MCF 10A (cell line): ENCODE results near the gene HELZ. TPM values are rescaled to one million over a fixed set of nuclear protein-coding genes. Genes with fewer than 3 reads are reported as not detected.

Experiments used
- Bru-seq: library from RNA; stranded (reverse); fragments of 400-500 nt; gene quantifications from one replicate; lab custom pipeline; 2021; lab: Mats Ljungman, UMichigan
- BruChase-seq, 2 experiments: library from RNA; stranded (reverse); fragments of 400-500 nt; gene quantifications; one replicate each; lab custom pipeline; 2021; lab: Mats Ljungman, UMichigan
- BruUV-seq: library from RNA; stranded (reverse); fragments of 400-500 nt; replicated peaks from 2 replicates; lab custom pipeline; 2021; lab: Mats Ljungman, UMichigan
- CTCF ChIA-PET: fragments of 300-600 bp; sonication (Branson Sonifier 250); formaldehyde crosslinking; extraction: SDS; loops from one replicate; lab custom pipeline; 2021; ENCODE audit warnings: antibody characterized with exemption, inconsistent platforms; lab: Yijun Ruan, JAX
- POLR2A ChIA-PET: fragments of 300-600, 350-650 bp; sonication (Branson Sonifier 250); formaldehyde crosslinking; extraction: SDS; loops from one replicate; lab custom pipeline; 2020; ENCODE audit warnings: antibody characterized with exemption, inconsistent platforms; lab: Yijun Ruan, JAX
- DNase-seq: peaks from one replicate; pipeline ENCODE4 v3.0.0-alpha.2; 2018; ENCODE audit not compliant: unreplicated experiment
- H3K27ac Mint-ChIP-seq: one replicate; pipeline ENCODE4 v1.8.0; 2022; ENCODE audit warnings: mild to moderate bottlenecking, low read depth, mixed read lengths; ENCODE audit not compliant: unreplicated experiment
- H3K27me3 Mint-ChIP-seq: one replicate; pipeline ENCODE4 v1.8.0; 2022; ENCODE audit warnings: mixed read lengths; ENCODE audit not compliant: insufficient read depth, unreplicated experiment
- H3K36me3 Mint-ChIP-seq: one replicate; pipeline ENCODE4 v1.8.0; 2022; ENCODE audit warnings: mild to moderate bottlenecking, moderate library complexity, mixed read lengths; ENCODE audit not compliant: insufficient read depth, unreplicated experiment
- H3K4me1 Mint-ChIP-seq: one replicate; pipeline ENCODE4 v1.8.0; 2022; ENCODE audit warnings: mixed read lengths; ENCODE audit not compliant: insufficient read depth, unreplicated experiment
- H3K4me3 Mint-ChIP-seq: one replicate; pipeline ENCODE4 v1.8.0; 2022; ENCODE audit warnings: mild to moderate bottlenecking, moderate library complexity, mixed read lengths; ENCODE audit not compliant: unreplicated experiment
- H3K9me3 Mint-ChIP-seq: one replicate; pipeline ENCODE4 v1.8.0; 2022; ENCODE audit warnings: mixed read lengths; ENCODE audit not compliant: unreplicated experiment
- intact Hi-C: fragments of 100-400 bp; cut with micrococcal nuclease; formaldehyde crosslinking; loops from 2 replicates; pipeline ENCODE4 v1.14.1; 2022
- long read RNA-seq: library from polyadenylated mRNA; stranded (forward); transcript quantifications from one replicate; pipeline ENCODE4 v2.0.0, GENCODE V29; 2022
- total RNA-seq: library from RNA; stranded (reverse); gene quantifications from 2 replicates; pipeline ENCODE4 v1.2.3, GENCODE V29; 2022
- TF ChIP-seq, protein P1 (sequence below): fragments of 200-600 bp; IDR thresholded peaks from one replicate; pipeline ENCODE4 v1.8.0; 2022; ENCODE audit warnings: antibody characterized with exemption, mild to moderate bottlenecking; ENCODE audit not compliant: unreplicated experiment

Gene HELZ, protein sequence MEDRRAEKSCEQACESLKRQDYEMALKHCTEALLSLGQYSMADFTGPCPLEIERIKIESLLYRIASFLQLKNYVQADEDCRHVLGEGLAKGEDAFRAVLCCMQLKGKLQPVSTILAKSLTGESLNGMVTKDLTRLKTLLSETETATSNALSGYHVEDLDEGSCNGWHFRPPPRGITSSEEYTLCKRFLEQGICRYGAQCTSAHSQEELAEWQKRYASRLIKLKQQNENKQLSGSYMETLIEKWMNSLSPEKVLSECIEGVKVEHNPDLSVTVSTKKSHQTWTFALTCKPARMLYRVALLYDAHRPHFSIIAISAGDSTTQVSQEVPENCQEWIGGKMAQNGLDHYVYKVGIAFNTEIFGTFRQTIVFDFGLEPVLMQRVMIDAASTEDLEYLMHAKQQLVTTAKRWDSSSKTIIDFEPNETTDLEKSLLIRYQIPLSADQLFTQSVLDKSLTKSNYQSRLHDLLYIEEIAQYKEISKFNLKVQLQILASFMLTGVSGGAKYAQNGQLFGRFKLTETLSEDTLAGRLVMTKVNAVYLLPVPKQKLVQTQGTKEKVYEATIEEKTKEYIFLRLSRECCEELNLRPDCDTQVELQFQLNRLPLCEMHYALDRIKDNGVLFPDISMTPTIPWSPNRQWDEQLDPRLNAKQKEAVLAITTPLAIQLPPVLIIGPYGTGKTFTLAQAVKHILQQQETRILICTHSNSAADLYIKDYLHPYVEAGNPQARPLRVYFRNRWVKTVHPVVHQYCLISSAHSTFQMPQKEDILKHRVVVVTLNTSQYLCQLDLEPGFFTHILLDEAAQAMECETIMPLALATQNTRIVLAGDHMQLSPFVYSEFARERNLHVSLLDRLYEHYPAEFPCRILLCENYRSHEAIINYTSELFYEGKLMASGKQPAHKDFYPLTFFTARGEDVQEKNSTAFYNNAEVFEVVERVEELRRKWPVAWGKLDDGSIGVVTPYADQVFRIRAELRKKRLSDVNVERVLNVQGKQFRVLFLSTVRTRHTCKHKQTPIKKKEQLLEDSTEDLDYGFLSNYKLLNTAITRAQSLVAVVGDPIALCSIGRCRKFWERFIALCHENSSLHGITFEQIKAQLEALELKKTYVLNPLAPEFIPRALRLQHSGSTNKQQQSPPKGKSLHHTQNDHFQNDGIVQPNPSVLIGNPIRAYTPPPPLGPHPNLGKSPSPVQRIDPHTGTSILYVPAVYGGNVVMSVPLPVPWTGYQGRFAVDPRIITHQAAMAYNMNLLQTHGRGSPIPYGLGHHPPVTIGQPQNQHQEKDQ (N-terminal part only)
- total RNA-seq (56.7 and 71.7 TPM in 2 replicates), Bru-seq, nascent RNA (percentile 90 among the genes with signal in this experiment), BruChase-seq, experiment 1, labeled RNA remaining after a 6-hour chase (percentile 87 among the genes with signal in this experiment), BruChase-seq, experiment 2, labeled RNA remaining after a 2-hour chase (percentile 90 among the genes with signal in this experiment)
- long read RNA-seq, full-length matches to known transcripts, result 10 of 35 reads
- long read RNA-seq, partial matches to known transcripts, result 7 of 35 reads
- long read RNA-seq, other reads (novel, unspliced or antisense), result 18 of 35 reads

DNA sequence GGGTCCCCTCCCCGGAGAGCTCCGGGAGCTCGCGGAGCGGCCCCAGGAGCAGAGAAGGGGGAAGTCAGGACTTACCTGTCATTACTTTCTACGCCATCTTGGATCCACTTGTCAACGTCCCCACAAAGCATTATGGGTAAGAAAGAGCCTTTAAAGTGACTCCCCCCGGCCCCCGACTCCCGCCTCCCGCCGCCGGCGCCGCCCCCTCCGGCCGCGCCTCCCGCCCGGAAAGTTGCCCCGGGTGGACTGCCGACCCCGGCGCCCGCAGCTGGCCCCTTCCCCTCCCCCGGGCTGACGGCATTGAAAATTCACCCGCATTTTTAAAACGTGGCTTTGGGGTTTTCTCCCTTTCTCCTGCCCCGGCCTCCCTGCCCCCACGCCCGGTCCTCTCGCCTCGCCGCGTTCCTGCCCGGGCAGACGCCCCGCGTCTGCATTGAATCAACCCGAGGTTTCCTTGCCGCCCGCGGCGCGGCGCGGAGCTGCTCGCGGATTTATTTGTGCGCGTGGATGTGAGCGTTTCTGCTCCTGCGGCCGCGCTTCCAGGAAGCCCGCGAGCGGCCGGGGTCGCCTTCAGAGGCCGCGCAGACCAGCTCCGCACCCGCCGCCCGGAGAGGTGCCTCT is at the start of gene HELZ:
Gene HELZ, minus strand, starts transcription at position 124 of the 621 bp plus-strand sequence. CDS start 26,392 bp downstream, outside the sequence.
- Mint-ChIP-seq H3K27me3 (no peaks in the 10 kb centered on the region), H3K4me3 (peak within 1 kb of the TSS; percentile 85), H3K9me3 (no peaks in the 10 kb centered on the region), H3K36me3 (peaks cover 23% of the 10 kb centered on the region), H3K4me1 (peaks cover 43% of the 10 kb centered on the region), H3K27ac (peak within 1 kb of the TSS; percentile 91)
- TF ChIP-seq, protein P1, sequence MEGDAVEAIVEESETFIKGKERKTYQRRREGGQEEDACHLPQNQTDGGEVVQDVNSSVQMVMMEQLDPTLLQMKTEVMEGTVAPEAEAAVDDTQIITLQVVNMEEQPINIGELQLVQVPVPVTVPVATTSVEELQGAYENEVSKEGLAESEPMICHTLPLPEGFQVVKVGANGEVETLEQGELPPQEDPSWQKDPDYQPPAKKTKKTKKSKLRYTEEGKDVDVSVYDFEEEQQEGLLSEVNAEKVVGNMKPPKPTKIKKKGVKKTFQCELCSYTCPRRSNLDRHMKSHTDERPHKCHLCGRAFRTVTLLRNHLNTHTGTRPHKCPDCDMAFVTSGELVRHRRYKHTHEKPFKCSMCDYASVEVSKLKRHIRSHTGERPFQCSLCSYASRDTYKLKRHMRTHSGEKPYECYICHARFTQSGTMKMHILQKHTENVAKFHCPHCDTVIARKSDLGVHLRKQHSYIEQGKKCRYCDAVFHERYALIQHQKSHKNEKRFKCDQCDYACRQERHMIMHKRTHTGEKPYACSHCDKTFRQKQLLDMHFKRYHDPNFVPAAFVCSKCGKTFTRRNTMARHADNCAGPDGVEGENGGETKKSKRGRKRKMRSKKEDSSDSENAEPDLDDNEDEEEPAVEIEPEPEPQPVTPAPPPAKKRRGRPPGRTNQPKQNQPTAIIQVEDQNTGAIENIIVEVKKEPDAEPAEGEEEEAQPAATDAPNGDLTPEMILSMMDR, result no peak
- intact Hi-C loops, result loop anchor here (10.0 kb wide), 1 partner anchor 120 kb away; the partner anchor contains the start of gene PSMD12
- POLR2A ChIA-PET, result interaction anchor here (0.6 to 2.2 kb wide), 30 partner anchors 9 to 780 kb away, joined by 3 to 62 read pairs (median 4); partner anchors contain the start of gene PSMD12
- BruUV-seq, result TSS peak; percentile 77
- DNase-seq, result peak; percentile 84
- CTCF ChIA-PET, result interaction anchor here (0.7 kb wide), 1 partner anchor 16 kb away, joined by 3 read pairs; no protein-coding TSS in a partner anchor

DNA sequence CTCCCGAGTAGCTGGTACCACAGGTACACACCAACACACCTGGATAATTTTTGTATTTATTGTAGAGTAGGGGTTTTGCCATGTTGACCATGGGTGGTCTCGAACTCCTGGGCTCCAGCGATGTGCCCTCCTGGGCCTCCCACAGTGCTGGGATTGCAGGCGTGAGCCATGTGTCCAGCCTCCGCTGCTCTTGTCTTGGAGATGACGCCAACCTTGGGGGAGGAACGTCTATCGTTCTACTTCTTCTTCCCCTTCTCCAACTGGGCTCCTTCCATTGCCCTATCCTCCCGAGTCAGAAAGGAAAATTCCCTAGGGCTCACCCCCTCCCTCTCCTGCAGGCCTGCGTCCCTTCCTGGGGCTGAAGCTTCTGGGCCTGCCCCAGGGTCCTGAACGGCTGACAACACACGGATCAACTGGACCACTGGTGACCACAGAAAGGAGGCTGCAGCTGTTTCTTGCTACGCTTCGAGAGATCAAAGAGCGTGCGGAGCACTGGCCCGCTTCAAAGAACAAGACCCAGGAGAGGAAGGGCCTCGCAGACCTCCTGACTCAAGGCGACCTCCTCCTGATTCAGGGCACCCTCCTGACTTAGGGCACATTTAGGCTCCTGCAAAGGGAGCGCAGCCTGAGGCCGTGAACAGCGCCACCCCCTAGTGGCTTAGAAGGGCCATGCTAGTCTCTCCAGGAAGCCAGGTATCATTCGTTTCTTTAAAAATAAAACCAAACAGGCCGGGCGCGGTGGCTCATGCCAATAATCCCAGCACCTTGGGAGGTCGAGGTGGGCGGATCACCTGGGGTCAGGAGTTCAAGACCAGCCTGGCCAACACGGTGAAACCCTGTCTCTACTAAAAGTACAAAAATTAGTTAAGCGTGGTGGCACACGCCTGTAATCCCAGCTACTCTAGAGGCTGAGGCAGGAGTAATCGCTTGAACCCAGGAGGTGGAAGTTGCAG is 48.5 kb upstream of the HELZ start:
- H3K9me3 Mint-ChIP-seq, result no peaks in the 10 kb centered on the region
- H3K4me1 Mint-ChIP-seq, result no peaks in the 10 kb centered on the region
- TF ChIP-seq, protein P1, result peak; percentile 73
- DNase-seq, result peak; percentile 74
- no TSS peak for BruUV-seq
- H3K36me3 Mint-ChIP-seq, result no peaks in the 10 kb centered on the region
- H3K27me3 Mint-ChIP-seq, result no peaks in the 10 kb centered on the region
- H3K27ac Mint-ChIP-seq, result no peak overlapping the region
- intact Hi-C loops, result loop anchor here (1.0 to 10.0 kb wide), 4 partner anchors 47 to 576 kb away; no protein-coding TSS in a partner anchor
- POLR2A ChIA-PET, result interaction anchor here (0.6 to 1.1 kb wide), 6 partner anchors 11 to 72 kb away, joined by 3 to 5 read pairs (median 4); partner anchors contain the start of gene HELZ
- no peak overlapping the region for H3K4me3 Mint-ChIP-seq
- CTCF ChIA-PET, result interaction anchor here (0.6 to 7.1 kb wide), 18 partner anchors 8 to 245 kb away, joined by 3 to 95 read pairs (median 3); no protein-coding TSS in a partner anchor
